Tongue (tissue), 3 donors: ENCODE results near the gene NPM1. TPM values are rescaled to one million over a fixed set of nuclear protein-coding genes. Genes with fewer than 3 reads are reported as not detected.

ENCODE experiments used
- DNase-seq: peaks from one replicate; pipeline ENCODE4 v3.0.0-alpha.2; 2015
- small RNA-seq: library from RNA; depleted of rRNA; stranded (forward); fragments of <200 nt; gene quantifications from one replicate; pipeline ENCODE3, GENCODE V24; 2014; ENCODE audit warnings: low replicate concordance
- total RNA-seq: library from RNA; depleted of rRNA; stranded (reverse); fragments of >200 nt; gene quantifications from one replicate; pipeline ENCODE4 v1.2.3, GENCODE V29; 2014

The NPM1 gene
- total RNA-seq, 1 donor from 2014 or later: 770 TPM

- DNase-seq: peak; percentile 80
These were observed 63.0 kb downstream of the NPM1 start for GRCh38 chr5:171450423-171451331.

GRCh38 chr5:171451421-171451820 is 63.8 kb downstream of the NPM1 start:
- no peak for DNase-seq

GRCh38 chr5:171453056-171453725 is 65.5 kb downstream of the NPM1 start:
- no peak for DNase-seq

- DNase-seq: no peak
These were observed 66.3 kb downstream of the NPM1 start for GRCh38 chr5:171453988-171454387.

- peak; percentile 39 for DNase-seq
These were observed 66.9 kb downstream of the NPM1 start for GRCh38 chr5:171454549-171454948.

- no peak for DNase-seq
These were observed 67.9 kb downstream of the NPM1 start for GRCh38 chr5:171455522-171455921.

GRCh38 chr5:171457208-171457981 is 69.7 kb downstream of the NPM1 start:
- DNase-seq: no peak

- no peak for DNase-seq
These were observed 72.2 kb downstream of the NPM1 start for GRCh38 chr5:171459839-171460238.

Small RNA genes within 50 kb of the gene (small RNA-seq; reads per million reads assigned to genes)
- not detected for gene AC091980.1
- gene MIR3912: 4.0 reads per million, percentile 91 among the genes with 10 or more reads in this experiment
- gene RN7SL339P: not detected
- 0.05 reads per million for gene SNORA70J

Other genes with a start within 250 kb of the NPM1 start
- not detected for gene TLX3, start 78.6 kb upstream of the NPM1 start, total RNA-seq
- gene FGF18, start 31.8 kb downstream of the NPM1 start, total RNA-seq: 3.9 TPM